Measurements from ENCODE around the gene OGFOD2. TPM values are rescaled to one million over a fixed set of nuclear protein-coding genes. Genes with fewer than 3 reads are reported as not detected.

OGFOD2 gene
- total and polyA plus RNA-seq, 2 of the 13 experiments (the other 11 are each of a cell fraction or from before 2014, with no cell fraction given), result 13.2 to 14.6 TPM

- TF ChIP-seq TAF1 (CRISPR knock-in tag; IDR thresholded peaks at IDR 0.05) (peak; percentile 80), THAP7 (CRISPR knock-in tag; IDR thresholded peaks at IDR 0.05) (peak; percentile 14; the same call in 1 of the 2 replicates), MAZ (IDR thresholded peaks at IDR 0.05; ENCODE audit: borderline replicate concordance, low read depth, low read length) (peak; percentile 34; the same call in 1 of the 2 replicates), MAZ (CRISPR knock-in tag; IDR thresholded peaks at IDR 0.05; ENCODE audit: low read depth) (peak; percentile 64), KLF15 (CRISPR knock-in tag; IDR thresholded peaks at IDR 0.05; ENCODE audit: borderline replicate concordance) (no peak), SP2 (CRISPR knock-in tag; IDR thresholded peaks at IDR 0.05) (peak; percentile 54; the same call in 1 of the 2 replicates), GABPB1 (CRISPR knock-in tag; IDR thresholded peaks at IDR 0.05) (peak; percentile 94), SAFB2 (CRISPR knock-in tag; IDR thresholded peaks at IDR 0.05; ENCODE audit: borderline replicate concordance, low read depth) (peak; percentile 70; the same call in 1 of the 2 replicates), ZNF329 (CRISPR knock-in tag; IDR thresholded peaks at IDR 0.05; ENCODE audit: low read depth) (0 out of 2 replicates have a peak, but pooled peaks have one; percentile 53), PLRG1 (conservative IDR thresholded peaks at IDR 0.05) (no peak)
- TF ChIP-seq, protein P1, sequence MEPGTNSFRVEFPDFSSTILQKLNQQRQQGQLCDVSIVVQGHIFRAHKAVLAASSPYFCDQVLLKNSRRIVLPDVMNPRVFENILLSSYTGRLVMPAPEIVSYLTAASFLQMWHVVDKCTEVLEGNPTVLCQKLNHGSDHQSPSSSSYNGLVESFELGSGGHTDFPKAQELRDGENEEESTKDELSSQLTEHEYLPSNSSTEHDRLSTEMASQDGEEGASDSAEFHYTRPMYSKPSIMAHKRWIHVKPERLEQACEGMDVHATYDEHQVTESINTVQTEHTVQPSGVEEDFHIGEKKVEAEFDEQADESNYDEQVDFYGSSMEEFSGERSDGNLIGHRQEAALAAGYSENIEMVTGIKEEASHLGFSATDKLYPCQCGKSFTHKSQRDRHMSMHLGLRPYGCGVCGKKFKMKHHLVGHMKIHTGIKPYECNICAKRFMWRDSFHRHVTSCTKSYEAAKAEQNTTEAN (CRISPR knock-in tag; conservative IDR thresholded peaks at IDR 0.05), result peak; percentile 60; the same call in 1 of the 2 replicates
- TF ChIP-seq, protein P2, sequence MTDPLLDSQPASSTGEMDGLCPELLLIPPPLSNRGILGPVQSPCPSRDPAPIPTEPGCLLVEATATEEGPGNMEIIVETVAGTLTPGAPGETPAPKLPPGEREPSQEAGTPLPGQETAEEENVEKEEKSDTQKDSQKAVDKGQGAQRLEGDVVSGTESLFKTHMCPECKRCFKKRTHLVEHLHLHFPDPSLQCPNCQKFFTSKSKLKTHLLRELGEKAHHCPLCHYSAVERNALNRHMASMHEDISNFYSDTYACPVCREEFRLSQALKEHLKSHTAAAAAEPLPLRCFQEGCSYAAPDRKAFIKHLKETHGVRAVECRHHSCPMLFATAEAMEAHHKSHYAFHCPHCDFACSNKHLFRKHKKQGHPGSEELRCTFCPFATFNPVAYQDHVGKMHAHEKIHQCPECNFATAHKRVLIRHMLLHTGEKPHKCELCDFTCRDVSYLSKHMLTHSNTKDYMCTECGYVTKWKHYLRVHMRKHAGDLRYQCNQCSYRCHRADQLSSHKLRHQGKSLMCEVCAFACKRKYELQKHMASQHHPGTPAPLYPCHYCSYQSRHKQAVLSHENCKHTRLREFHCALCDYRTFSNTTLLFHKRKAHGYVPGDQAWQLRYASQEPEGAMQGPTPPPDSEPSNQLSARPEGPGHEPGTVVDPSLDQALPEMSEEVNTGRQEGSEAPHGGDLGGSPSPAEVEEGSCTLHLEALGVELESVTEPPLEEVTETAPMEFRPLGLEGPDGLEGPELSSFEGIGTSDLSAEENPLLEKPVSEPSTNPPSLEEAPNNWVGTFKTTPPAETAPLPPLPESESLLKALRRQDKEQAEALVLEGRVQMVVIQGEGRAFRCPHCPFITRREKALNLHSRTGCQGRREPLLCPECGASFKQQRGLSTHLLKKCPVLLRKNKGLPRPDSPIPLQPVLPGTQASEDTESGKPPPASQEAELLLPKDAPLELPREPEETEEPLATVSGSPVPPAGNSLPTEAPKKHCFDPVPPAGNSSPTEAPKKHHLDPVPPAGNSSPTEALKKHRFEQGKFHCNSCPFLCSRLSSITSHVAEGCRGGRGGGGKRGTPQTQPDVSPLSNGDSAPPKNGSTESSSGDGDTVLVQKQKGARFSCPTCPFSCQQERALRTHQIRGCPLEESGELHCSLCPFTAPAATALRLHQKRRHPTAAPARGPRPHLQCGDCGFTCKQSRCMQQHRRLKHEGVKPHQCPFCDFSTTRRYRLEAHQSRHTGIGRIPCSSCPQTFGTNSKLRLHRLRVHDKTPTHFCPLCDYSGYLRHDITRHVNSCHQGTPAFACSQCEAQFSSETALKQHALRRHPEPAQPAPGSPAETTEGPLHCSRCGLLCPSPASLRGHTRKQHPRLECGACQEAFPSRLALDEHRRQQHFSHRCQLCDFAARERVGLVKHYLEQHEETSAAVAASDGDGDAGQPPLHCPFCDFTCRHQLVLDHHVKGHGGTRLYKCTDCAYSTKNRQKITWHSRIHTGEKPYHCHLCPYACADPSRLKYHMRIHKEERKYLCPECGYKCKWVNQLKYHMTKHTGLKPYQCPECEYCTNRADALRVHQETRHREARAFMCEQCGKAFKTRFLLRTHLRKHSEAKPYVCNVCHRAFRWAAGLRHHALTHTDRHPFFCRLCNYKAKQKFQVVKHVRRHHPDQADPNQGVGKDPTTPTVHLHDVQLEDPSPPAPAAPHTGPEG (CRISPR knock-in tag; IDR thresholded peaks at IDR 0.05), result peak; percentile 69; the same call in 1 of the 2 replicates
These were observed 5.4 kb downstream of the OGFOD2 start, which contains the start of gene ARL6IP4 (continued) for GRCh38 chr12:122980183-122981035.

Data from HepG2 (cell line).